ENCODE data around the gene POLE. TPM values are rescaled to one million over a fixed set of nuclear protein-coding genes. Genes with fewer than 3 reads are reported as not detected.

POLE gene
- total and polyA plus RNA-seq, 4 donors = 7.6 to 39.2 (median 19.7) TPM

- no peak for DNase-seq (ENCODE audit: low spot score)
Observed at GRCh38 chr12:132629330-132629729, 57.8 kb downstream of the POLE start.

GRCh38 chr12:132625731-132626430, 61.3 kb downstream of the POLE start:
- TF ChIP-seq ATF3 (IDR thresholded peaks at IDR 0.05) = no peak
- TF ChIP-seq FOXA1 (IDR thresholded peaks at IDR 0.05) = no peak
- no peak for TF ChIP-seq REST (IDR thresholded peaks at IDR 0.05)
- Histone ChIP-seq H3K27me3 (ENCODE audit: control insufficient read depth in 4 of 4, insufficient read depth in 4 of 4, low read length in 3 of 4) (no peaks in the 10 kb centered on the region), H3K27ac (ENCODE audit: low read depth in 1 of 2, low read length in 2 of 2) (no peak overlapping the region), H3K9me3 (ENCODE audit: control insufficient read depth in 4 of 4, low read length in 3 of 4) (no peaks in the 10 kb centered on the region), H3K4me3 (ENCODE audit: low read depth in 1 of 3, low read length in 3 of 3) (no peak overlapping the region), H3K4me1 (ENCODE audit: control insufficient read depth in 4 of 4, insufficient read depth in 4 of 4, low read length in 3 of 4) (no peaks in the 10 kb centered on the region), H3K9ac (ENCODE audit: low read depth in 1 of 2, low read length in 2 of 2) (no peak overlapping the region), H3K36me3 (ENCODE audit: control insufficient read depth in 4 of 4, insufficient read depth in 3 of 4, low read depth in 1 of 4, low read length in 3 of 4) (peaks cover 0 to 42% (median 21%) of the 10 kb centered on the region in 4 donors)
- WGBS = 96% methylated on average over 24 of the region's 24 CpGs
- DNase-seq (ENCODE audit: low spot score) = no peak

More at GRCh38 chr12:132629330-132629729, 57.8 kb downstream of the POLE start:
- H3K4me3 ChIP-seq (ENCODE audit: low read depth in 1 of 3, low read length in 3 of 3) = no peak overlapping the region
- no peaks in the 10 kb centered on the region for H3K9me3 ChIP-seq (ENCODE audit: control insufficient read depth in 4 of 4, low read length in 3 of 4)
- H3K4me1 ChIP-seq (ENCODE audit: control insufficient read depth in 4 of 4, insufficient read depth in 4 of 4, low read length in 3 of 4) = no peaks in the 10 kb centered on the region
- 97% methylated on average over 6 of the region's 6 CpGs for WGBS
- H3K9ac ChIP-seq (ENCODE audit: low read depth in 1 of 2, low read length in 2 of 2) = no peak overlapping the region
- H3K36me3 ChIP-seq (ENCODE audit: control insufficient read depth in 4 of 4, insufficient read depth in 3 of 4, low read depth in 1 of 4, low read length in 3 of 4) = peaks cover 0 to 69% (median 47%) of the 10 kb centered on the region in 4 donors
- H3K27me3 ChIP-seq (ENCODE audit: control insufficient read depth in 4 of 4, insufficient read depth in 4 of 4, low read length in 3 of 4) = no peaks in the 10 kb centered on the region
- TF ChIP-seq TAF1 (conservative IDR thresholded peaks at IDR 0.05) = no peak
- TF ChIP-seq RXRA (IDR thresholded peaks at IDR 0.05) = no peak
- TF ChIP-seq HNF4G (IDR thresholded peaks at IDR 0.05) = no peak
- TF ChIP-seq GABPA (IDR thresholded peaks at IDR 0.05 in 1 of 2, conservative IDR thresholded peaks at IDR 0.05 in 1 of 2) = no peak
- TF ChIP-seq FOXA2 (IDR thresholded peaks at IDR 0.05) = no peak
- no peak for TF ChIP-seq MAX (IDR thresholded peaks at IDR 0.05)
- TF ChIP-seq ZBTB33 (IDR thresholded peaks at IDR 0.05) = no peak
- no peak overlapping the region for H3K27ac ChIP-seq (ENCODE audit: low read depth in 1 of 2, low read length in 2 of 2)
